HepG2 (cell line): ENCODE results near the gene ARHGAP5. TPM values are rescaled to one million over a fixed set of nuclear protein-coding genes. Genes with fewer than 3 reads are reported as not detected.

ENCODE experiments used
- CEBPB ChIP-seq: IDR thresholded peaks from 2 replicates; pipeline ENCODE4 v1.6.1; 2011; ENCODE audit warnings: low read depth, low read length, improper control_type of control experiment, borderline replicate concordance
- CERS6 ChIP-seq: sonication (generic); formaldehyde crosslinking; IDR thresholded peaks from 2 replicates; pipeline ENCODE4 v1.5.0; 2020; ENCODE audit warnings: missing genetic modification reagents
- DMAP1 ChIP-seq: IDR thresholded peaks from 2 replicates; pipeline ENCODE4 v1.6.1; 2016
- MAZ ChIP-seq, 2 experiments: sonication (generic) in 1 of 2; formaldehyde crosslinking in 1 of 2; IDR thresholded peaks; 2 replicates each; pipeline versions ENCODE4 v1.5.0 to v1.6.1; 2012 to 2020; ENCODE audit warnings: low read depth in 2 of 2, mild to moderate bottlenecking in 2 of 2, borderline replicate concordance in 1 of 2, improper control_type of control experiment in 1 of 2, low read length in 1 of 2, missing genetic modification reagents in 1 of 2, moderate library complexity in 1 of 2
- MED1 ChIP-seq: sonication (generic); formaldehyde crosslinking; IDR thresholded peaks from 2 replicates; pipeline ENCODE4 v1.4.0; 2020; ENCODE audit warnings: missing genetic modification reagents
- PHB2 ChIP-seq: fragments of 450-650 bp; IDR thresholded peaks from 2 replicates; pipeline ENCODE4 v1.6.1; 2018; ENCODE audit not compliant: partially characterized antibody
- RFX3 ChIP-seq: IDR thresholded peaks from 2 replicates; pipeline ENCODE4 v1.6.1; 2016; ENCODE audit warnings: missing biosample characterization, missing genetic modification reagents
- SIN3A ChIP-seq: IDR thresholded peaks from 2 replicates; pipeline ENCODE4 v1.6.1; 2011; ENCODE audit warnings: low read depth, mild to moderate bottlenecking, control low read depth, low read length, borderline replicate concordance
- STAT6 ChIP-seq: sonication (generic); formaldehyde crosslinking; IDR thresholded peaks from 2 replicates; pipeline ENCODE4 v1.4.0; 2020; ENCODE audit warnings: missing genetic modification reagents, mild to moderate bottlenecking, borderline replicate concordance
- UBTF ChIP-seq: sonication (generic); formaldehyde crosslinking; IDR thresholded peaks from 2 replicates; pipeline ENCODE4 v1.4.0; 2020; ENCODE audit warnings: mild to moderate bottlenecking, missing genetic modification reagents
- ZNF3 ChIP-seq: IDR thresholded peaks from 2 replicates; pipeline ENCODE4 v1.7.0; 2017; ENCODE audit warnings: inconsistent platforms
- ZNF383 ChIP-seq: sonication (generic); formaldehyde crosslinking; IDR thresholded peaks from 2 replicates; pipeline ENCODE4 v1.4.0; 2020; ENCODE audit warnings: missing genetic modification reagents, mild to moderate bottlenecking, borderline replicate concordance
- ZNF652 ChIP-seq: IDR thresholded peaks from 2 replicates; pipeline ENCODE4 v1.6.1; 2016; ENCODE audit warnings: low read depth, borderline replicate concordance
- ZNF703 ChIP-seq: sonication (generic); formaldehyde crosslinking; IDR thresholded peaks from 2 replicates; pipeline ENCODE4 v1.5.1; 2020; ENCODE audit warnings: missing genetic modification reagents, mild to moderate bottlenecking, moderate library complexity, borderline replicate concordance
- ZNF737 ChIP-seq: sonication (generic); formaldehyde crosslinking; IDR thresholded peaks from 2 replicates; pipeline ENCODE4 v1.5.0; 2020; ENCODE audit warnings: missing genetic modification reagents, mild to moderate bottlenecking, borderline replicate concordance
- ZNF792 ChIP-seq: IDR thresholded peaks from 2 replicates; pipeline ENCODE4 v1.6.1; 2016
- polyA plus RNA-seq, 8 experiments: library from polyadenylated mRNA; depleted of rRNA in 3 of 8; stranded (reverse) in 7 of 8; unstranded in 1 of 8; fragments of >200 nt; fragmentation: Illumina TruSeq in 4 of 8; extraction: Trizol in 4 of 8; gene quantifications; 2 replicates each; pipeline versions ENCODE4 v1.2.1 to v1.2.3, GENCODE V29; 2011 to 2016; ENCODE audit warnings: low read depth in 4 of 8, missing spikeins in 1 of 8, mixed read lengths in 1 of 8; ENCODE audit not compliant: insufficient read depth in 1 of 8
- total RNA-seq, 5 experiments: library from RNA; depleted of rRNA; stranded (reverse); fragments of >200 nt; fragmentation: Illumina TruSeq; extraction: Trizol; gene quantifications; 2 replicates each; pipeline ENCODE4 v1.2.3, GENCODE V29; 2016; ENCODE audit warnings: low read depth in 1 of 5
- TF ChIP-seq, protein P1 (sequence below): sonication (generic); formaldehyde crosslinking; IDR thresholded peaks from 2 replicates; pipeline ENCODE4 v1.4.0; 2020; ENCODE audit warnings: mild to moderate bottlenecking, missing genetic modification reagents, borderline replicate concordance
- TF ChIP-seq, protein P2 (sequence below): sonication (generic); formaldehyde crosslinking; IDR thresholded peaks from 2 replicates; pipeline ENCODE4 v1.4.0; 2020; ENCODE audit warnings: missing genetic modification reagents, mild to moderate bottlenecking, borderline replicate concordance

The ARHGAP5 gene
- total and polyA plus RNA-seq, 2 of the 13 experiments (the other 11 are each of a cell fraction or from before 2014, with no cell fraction given) = 33.7 to 144 TPM

DNA sequence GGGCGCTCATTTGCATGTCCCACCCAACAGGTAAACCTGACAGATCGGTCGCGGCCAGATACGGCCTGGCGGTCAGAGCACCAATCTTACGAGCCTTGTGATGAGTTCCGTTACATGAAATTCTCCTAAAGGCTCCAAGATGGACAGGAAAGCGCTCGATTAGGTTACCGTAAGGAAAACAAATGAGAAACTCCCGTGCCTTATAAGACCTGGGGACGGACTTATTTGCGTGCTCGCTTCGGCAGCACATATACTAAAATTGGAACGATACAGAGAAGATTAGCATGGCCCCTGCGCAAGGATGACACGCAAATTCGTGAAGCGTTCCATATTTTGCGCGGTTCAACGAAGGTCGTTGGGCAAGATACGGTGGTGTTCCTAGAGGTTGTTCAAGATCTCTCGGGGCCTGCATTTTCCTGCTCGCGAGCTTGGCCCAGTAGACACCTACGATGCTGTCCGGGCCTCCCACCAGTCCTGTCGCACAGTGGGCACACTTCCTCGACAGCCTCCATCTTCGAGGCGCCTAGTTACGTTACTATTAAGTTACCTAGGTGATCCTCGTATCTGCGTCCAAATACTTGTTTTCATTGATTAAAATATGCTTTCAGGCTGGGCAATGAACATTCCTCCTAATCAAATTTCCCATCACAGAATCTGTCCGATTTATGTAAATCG lies 124.8 kb downstream of the ARHGAP5 start, which contains the start of gene RNU6-7 (continued):
- no peak; the same call in 1 of the 2 replicates for TF ChIP-seq DMAP1 (CRISPR knock-in tag)
- TF ChIP-seq, protein P1, sequence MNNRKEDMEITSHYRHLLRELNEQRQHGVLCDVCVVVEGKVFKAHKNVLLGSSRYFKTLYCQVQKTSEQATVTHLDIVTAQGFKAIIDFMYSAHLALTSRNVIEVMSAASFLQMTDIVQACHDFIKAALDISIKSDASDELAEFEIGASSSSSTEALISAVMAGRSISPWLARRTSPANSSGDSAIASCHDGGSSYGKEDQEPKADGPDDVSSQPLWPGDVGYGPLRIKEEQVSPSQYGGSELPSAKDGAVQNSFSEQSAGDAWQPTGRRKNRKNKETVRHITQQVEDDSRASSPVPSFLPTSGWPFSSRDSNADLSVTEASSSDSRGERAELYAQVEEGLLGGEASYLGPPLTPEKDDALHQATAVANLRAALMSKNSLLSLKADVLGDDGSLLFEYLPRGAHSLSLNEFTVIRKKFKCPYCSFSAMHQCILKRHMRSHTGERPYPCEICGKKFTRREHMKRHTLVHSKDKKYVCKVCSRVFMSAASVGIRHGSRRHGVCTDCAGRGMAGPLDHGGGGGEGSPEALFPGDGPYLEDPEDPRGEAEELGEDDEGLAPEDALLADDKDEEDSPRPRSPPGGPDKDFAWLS (CRISPR knock-in tag) = no peak
- no peak for TF ChIP-seq RFX3 (CRISPR knock-in tag)
- TF ChIP-seq SIN3A = no peak
- TF ChIP-seq MAZ (IDR thresholded peaks at IDR 0.05; ENCODE audit: borderline replicate concordance, low read depth, low read length) = no peak
- TF ChIP-seq MAZ (CRISPR knock-in tag; IDR thresholded peaks at IDR 0.05; ENCODE audit: low read depth) = no peak
- no peak for TF ChIP-seq ZNF3
- TF ChIP-seq PHB2 = no peak
- TF ChIP-seq CEBPB = no peak
- TF ChIP-seq STAT6 = no peak
- peak; percentile 43; the same call in 1 of the 2 replicates for TF ChIP-seq ZNF792 (CRISPR knock-in tag)
- TF ChIP-seq ZNF703 (CRISPR knock-in tag) = peak; percentile 18; the same call in 1 of the 2 replicates
- no peak for TF ChIP-seq ZNF383 (CRISPR knock-in tag)
- TF ChIP-seq, protein P2, sequence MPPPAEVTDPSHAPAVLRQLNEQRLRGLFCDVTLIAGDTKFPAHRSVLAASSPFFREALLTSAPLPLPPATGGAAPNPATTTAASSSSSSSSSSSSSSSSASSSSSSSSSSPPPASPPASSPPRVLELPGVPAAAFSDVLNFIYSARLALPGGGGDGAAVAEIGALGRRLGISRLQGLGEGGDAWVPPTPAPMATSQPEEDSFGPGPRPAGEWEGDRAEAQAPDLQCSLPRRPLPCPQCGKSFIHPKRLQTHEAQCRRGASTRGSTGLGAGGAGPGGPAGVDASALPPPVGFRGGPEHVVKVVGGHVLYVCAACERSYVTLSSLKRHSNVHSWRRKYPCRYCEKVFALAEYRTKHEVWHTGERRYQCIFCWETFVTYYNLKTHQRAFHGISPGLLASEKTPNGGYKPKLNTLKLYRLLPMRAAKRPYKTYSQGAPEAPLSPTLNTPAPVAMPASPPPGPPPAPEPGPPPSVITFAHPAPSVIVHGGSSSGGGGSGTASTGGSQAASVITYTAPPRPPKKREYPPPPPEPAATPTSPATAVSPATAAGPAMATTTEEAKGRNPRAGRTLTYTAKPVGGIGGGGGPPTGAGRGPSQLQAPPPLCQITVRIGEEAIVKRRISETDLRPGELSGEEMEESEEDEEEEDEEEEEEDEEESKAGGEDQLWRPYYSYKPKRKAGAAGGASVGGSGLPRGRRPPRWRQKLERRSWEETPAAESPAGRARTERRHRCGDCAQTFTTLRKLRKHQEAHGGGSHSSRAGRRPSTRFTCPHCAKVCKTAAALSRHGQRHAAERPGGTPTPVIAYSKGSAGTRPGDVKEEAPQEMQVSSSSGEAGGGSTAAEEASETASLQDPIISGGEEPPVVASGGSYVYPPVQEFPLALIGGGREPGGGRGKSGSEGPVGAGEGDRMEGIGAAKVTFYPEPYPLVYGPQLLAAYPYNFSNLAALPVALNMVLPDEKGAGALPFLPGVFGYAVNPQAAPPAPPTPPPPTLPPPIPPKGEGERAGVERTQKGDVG (CRISPR knock-in tag) = 0 out of 2 replicates have a peak, but pooled peaks have one; percentile 8
- TF ChIP-seq ZNF737 (CRISPR knock-in tag) = no peak; the same call in none of the 2 replicates
- TF ChIP-seq CERS6 = no peak
- no peak for TF ChIP-seq UBTF
- TF ChIP-seq MED1 (CRISPR knock-in tag) = no peak; the same call in 1 of the 2 replicates
- no peak for TF ChIP-seq ZNF652 (CRISPR knock-in tag)
